Stromal cell of bone marrow (primary cell): ENCODE results near the gene KCNE1.
"Not testable (repeated sequence)": the region's sequence is repeated elsewhere in the genome, so short reads cannot be mapped to it uniquely, and the experiment has no call there.

Experiments used
- DNase-seq: peaks from one replicate; pipeline ENCODE4 v3.0.0-alpha.2; 2012; ENCODE audit warnings: low read depth

Gene KCNE1

DNA sequence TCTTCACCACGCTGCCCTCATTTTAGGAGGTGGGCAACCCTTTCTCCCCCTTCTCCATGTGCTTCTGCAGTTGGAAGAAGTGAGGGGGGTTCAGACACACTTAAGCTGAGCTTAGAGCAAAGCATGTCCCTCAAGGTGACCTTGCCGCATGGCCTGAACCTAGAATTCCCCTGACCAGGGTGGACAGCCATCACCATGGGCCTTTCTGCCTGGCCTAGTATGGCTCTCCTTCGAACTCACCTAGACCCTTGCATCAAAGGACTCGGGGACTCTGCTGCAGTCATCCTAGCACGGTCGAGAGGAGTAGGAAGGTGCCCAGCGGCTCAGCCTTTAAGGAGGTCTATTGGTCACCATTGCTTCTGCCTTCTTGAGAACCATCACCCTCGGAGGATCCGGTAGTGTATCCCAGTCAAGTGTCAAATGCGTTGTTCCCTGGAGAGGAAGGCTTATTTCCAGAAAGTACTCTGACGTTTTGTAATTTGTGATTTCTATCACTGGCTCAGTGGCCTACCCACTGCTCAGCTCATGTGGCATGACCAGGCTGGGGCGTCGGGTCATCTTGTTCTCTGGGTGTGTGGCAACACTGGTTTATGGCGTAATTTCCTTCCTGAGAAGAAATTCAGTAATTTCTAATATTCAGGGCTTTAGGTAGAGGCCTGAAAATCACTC is at the start of gene KCNE1:
Gene KCNE1 (minus strand): TSS at position 424 of the 669 bp plus-strand sequence. CDS start 62,576 bp downstream, outside the sequence.
- no peak for DNase-seq

DNA sequence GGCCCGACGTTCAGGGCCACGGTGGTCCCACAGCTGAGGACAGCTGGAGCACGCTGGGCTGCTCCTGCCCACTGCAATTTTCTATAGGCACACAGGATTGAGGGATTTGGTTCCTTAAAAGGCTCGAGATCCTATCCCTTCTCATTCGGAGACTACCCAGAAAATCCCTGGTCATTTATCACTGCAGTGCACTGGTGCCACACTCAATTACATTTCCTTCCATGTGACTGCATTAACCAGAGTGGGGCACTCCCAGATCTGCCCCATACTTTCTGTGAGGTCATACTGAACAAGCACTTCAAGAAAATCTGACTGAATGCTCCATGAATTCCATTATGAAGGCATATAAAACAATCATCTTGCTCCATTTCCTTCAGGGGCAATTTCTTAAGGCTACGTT is 49.8 kb upstream of the KCNE1 start:
- DNase-seq, result no peak

DNA sequence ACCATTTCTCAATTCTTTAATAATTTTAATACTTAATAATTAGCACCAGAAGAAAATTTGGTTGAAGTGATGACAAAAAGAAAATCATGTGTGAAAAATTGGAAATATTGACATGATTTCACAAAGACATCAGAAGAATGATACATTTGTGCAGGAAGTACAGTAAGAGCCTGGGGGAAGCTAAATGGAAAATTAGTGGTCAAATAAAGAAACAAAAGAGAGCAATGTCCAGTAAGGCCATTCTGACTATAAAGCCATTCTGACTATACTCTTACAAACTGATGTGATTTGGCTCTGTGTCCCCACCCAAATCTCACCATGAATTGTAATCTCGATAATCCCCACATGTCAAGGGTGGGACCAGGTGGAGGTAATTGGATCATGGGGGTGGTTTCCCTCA is 48.6 kb upstream of the KCNE1 start:
- no peak for DNase-seq

- no peak for DNase-seq
These were observed 48.0 kb upstream of the KCNE1 start for GRCh38 chr21:34560021-34560420.

DNA sequence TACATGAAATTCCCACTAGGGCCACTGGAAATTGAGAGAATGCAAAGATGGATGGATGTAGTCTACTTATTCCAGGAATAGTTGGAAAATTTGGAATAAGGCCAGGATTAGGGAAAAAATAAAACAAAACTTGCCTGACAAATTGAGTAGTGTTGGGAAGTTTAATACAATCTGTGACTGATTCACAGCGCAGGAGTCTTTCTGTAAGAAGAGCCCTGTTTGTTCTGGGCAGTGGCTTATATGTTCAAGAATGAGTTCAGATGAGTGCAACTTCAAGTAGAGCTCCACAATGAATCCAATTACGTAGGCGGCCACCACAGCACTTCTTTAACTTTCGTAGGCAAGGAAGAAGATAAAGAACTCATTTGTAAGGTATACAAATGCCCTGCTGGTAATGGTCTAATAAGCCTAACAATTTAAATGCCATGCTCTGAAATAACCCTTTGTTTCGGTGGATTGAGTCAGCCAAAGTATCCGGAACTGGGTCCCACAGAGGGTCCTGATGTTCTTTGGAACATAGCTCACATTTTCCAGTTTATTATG is 47.1 kb upstream of the KCNE1 start:
- no peak for DNase-seq

- DNase-seq, result no peak
These were observed 46.2 kb upstream of the KCNE1 start for GRCh38 chr21:34558166-34558565.

DNA sequence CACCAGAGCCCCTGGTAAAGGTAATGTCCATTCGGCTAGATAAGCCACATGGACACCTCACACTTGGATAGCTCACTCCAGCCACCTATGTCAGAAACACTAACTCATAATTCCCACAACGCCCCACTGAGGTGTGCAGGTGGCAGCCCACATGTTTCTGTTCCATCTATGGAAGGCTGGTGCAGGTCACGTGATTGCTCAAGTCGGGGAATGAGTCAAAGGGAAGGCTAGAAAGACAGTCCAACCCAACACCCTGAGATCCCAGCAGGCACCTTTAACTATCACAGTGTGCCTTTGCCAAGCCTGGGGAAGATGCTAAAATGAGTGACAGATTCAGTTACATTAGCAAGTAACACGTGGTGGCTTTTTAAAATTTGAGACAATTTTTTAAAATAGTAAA is 45.3 kb upstream of the KCNE1 start:
- no peak for DNase-seq

DNA sequence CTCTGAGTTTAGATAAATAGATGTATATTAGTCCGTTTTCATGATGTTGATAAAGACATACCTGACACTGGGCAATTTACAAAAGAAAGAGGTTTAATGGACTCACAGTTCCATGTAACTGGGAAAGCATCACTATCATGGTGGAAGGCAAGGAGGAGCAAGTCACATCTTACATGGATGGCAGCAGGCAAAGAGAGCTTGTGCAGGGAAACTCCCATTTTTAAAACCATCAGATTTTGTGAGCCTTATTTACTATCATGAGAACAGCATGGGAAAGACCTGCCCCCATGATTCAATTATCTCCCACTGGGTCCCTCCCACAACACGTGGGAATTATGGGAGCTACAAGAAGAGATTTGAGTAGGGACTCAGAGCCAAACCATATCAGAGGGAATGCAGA is 42.7 kb upstream of the KCNE1 start:
- not testable (repeated sequence) for DNase-seq

GRCh38 chr21:34554227-34554626 is 42.2 kb upstream of the KCNE1 start:
- DNase-seq, result no peak

GRCh38 chr21:34553151-34553952 is 41.3 kb upstream of the KCNE1 start:
- peak; percentile 87 for DNase-seq

DNA sequence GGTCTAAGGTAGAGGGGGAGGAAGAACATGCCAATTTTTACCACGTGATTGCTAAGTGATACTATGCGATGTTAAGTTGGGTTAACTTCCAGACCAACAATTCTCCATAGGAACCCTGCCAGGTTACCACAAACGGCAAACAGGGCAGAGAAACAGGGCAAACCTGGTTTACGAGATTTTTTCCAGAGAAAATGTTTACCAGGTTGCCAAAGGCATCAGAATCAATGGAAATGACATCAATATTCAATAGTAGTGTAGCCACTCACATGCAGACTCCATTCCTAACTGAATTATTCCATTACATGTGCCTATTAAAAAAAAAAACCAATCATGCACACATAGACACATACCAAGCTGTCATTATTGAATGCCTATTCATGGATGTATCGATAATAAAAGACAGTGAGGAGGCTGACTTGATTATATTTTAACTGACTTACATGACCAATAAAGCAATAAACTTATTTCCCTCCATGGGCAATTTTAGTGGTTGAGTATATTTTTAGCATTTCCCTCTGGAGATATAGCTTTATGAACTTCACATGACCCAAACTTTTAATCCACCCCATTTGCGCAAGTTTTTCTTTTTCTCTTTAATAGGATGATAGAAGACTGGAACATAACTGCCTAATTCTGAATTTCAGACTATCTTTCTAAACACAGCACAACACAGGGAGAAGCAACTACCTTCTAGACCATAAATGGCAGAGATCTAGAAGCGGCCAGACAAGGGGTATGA is 40.5 kb upstream of the KCNE1 start:
- peak; percentile 77 for DNase-seq

GRCh38 chr21:34550182-34550799 is 38.3 kb upstream of the KCNE1 start:
- no peak for DNase-seq

DNA sequence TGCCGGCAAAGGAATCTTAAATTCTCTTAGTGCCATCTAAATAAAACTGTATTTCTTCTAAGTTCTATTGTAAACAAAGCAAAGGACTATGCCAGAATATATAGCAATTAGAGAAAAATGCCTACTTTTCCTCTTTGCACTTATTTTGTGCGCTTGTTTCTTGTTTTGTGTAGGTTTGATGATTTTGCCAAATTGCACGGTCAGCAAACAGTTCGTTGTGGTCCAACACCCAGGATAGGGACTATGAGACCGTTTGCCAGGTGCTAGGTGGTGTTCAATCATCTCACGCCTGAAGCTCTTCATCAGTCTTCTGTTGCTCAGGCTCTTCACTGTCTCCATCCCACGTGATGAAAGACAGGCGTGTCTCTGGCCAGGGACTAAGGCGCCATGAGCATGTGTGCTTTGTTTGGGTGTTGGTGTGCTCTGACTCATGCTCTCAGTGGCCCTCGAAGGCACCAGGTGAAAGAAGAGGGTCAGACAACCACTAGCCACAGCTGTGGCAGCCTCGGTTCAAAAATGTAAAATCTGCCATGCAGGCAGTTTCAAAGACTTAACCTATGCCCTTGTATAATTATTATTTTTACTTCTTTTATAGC is 36.9 kb upstream of the KCNE1 start:
- no peak for DNase-seq

GRCh38 chr21:34546542-34546941 is 34.5 kb upstream of the KCNE1 start:
- DNase-seq, result no peak

DNA sequence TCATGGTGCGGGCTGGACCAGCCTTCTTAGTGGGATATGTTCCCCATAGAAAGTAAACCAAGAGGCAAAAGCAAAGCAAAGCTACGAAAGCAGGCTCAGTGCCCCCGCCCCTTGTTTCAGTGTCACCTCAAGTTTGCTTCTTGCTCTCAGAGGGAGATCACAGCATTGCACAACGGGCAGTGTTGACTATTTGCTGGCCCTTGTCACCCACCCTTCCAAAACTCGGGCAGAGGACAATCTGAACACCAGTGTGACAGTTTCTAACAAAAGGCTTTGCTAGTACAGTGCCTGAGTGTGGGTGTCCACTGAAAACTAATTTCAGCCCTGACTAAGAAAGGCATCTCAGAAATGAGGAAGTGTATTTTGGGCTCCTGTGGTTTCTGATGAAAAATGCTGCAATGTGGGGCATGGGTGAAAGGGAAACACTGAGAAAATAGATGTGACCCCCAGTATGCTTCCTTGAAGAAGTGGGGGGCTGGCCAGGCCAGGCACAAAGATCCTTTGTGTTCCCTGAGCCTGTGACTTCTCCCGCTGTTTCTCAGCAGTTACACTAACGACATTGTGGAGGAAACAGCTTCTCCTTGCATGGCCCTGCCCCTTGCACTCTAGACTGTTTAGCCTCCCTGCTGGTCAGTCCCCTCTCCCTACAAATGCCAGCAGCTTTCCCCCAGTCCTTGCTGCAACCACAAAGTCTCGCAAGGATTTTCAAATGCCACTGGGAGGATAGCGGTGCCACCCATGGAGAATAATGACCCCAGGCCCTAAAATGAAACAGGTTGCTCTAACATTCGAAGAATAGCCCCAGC is 33.3 kb upstream of the KCNE1 start:
- peak; percentile 53 for DNase-seq

DNA sequence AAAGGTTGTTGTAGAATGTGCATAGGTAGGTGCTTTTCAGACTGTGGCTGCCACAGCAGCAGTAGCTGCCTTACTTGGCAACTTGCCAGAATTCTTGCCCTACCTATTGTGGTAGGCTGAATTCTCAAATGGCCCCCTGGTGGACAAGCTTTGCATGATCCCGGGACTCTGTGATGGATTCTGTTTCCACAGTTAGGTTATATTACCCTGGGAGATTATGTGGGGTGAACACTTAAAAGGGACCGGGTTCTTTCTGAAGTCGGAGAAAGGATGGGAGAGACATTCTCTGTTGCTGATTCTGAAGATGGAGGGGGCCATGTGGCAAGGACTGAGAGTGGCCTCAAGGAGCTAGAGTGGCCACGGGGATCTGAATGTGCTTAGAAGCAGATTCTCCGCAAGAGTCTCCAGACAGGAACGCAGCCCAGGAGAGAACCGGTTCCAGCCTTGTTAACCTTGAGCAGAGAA is 32.1 kb upstream of the KCNE1 start:
- no peak for DNase-seq

GRCh38 chr21:34543017-34543416 is 31.0 kb upstream of the KCNE1 start:
- no peak for DNase-seq

- no peak for DNase-seq
These were observed 28.2 kb upstream of the KCNE1 start for GRCh38 chr21:34540206-34540605.

GRCh38 chr21:34537838-34538237 is 25.8 kb upstream of the KCNE1 start:
- no peak for DNase-seq

DNA sequence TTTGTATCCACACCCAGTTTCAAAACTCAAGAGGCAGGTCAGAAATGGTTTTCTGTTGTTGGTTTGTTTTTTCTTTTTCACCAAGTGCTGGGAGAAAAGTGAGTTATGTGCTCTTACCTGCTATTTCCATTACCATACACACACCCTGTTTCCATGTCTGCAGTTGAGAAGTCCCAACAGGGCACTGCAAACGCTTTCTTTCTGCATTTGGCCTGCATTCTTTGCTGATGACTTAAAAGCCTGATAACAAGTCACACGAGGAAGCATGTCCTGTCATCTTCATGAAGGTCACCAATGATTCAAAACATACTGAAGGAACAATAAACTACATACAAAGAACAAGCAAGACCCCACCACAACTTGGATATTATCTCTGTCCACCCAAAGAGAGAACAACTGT is 24.8 kb upstream of the KCNE1 start:
- no peak for DNase-seq

DNA sequence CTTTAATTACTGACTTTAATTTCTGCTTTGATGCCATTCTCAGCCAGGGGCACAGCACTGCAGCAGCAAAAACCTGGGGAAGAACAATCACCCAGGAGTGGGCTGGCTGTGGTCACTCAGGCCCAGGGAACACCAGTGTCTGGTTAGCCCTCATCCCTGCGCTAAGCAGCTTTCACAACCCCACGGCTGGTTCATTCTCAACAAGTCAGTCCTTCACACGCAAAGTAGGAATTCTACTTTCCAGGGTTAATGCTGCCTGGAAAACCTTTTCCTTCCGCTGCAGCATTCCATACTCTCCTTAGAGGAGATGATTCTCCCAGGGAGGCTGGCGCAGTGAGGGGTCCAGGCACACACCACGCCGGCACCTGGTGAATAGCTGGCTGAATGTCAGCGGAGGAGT is 24.3 kb upstream of the KCNE1 start:
- no peak for DNase-seq
